Heart right ventricle (tissue), 16 donors: ENCODE results near the gene ZNF624. TPM values are rescaled to one million over a fixed set of nuclear protein-coding genes. Genes with fewer than 3 reads are reported as not detected.

Experiments
- ATAC-seq, 8 donors: fragments of 200-7000 bp; cut with Tn5 transposase; one replicate each; pipeline ENCODE4 v1.9.1; 2020; ENCODE audit warnings: mild to moderate bottlenecking in 8 of 8, moderate library complexity in 8 of 8, moderate number of reproducible peaks in 1 of 8
- DNase-seq, 2 donors: peaks; one replicate each; pipeline ENCODE4 v3.0.0-alpha.2; 2020
- H3K27ac ChIP-seq, 10 donors: fragments of 200-600 bp; sonication (generic) in 2 of 10; one replicate each; pipeline versions ENCODE4 v1.5.0 to v1.8.0; 2020 to 2022; ENCODE audit warnings: mild to moderate bottlenecking in 3 of 10
- H3K27me3 ChIP-seq, 7 donors: fragments of 200-600 bp; one replicate each; pipeline ENCODE4 v1.8.0; 2021 to 2022; ENCODE audit warnings: mild to moderate bottlenecking in 2 of 7
- H3K36me3 ChIP-seq, 9 donors: fragments of 200-600 bp; sonication (generic) in 1 of 9; one replicate each; pipeline versions ENCODE4 v1.5.0 to v1.8.0; 2020 to 2022; ENCODE audit warnings: mild to moderate bottlenecking in 2 of 9
- H3K4me1 ChIP-seq, 9 donors: fragments of 200-600 bp; sonication (generic) in 1 of 9; one replicate each; pipeline versions ENCODE4 v1.5.0 to v1.8.0; 2020 to 2022; ENCODE audit warnings: mild to moderate bottlenecking in 4 of 9
- H3K4me3 ChIP-seq, 10 donors: fragments of 200-600 bp; sonication (generic) in 2 of 10; one replicate each; pipeline versions ENCODE4 v1.5.0 to v1.8.0; 2020 to 2022; ENCODE audit warnings: mild to moderate bottlenecking in 7 of 10, moderate library complexity in 2 of 10
- H3K9me3 ChIP-seq, 11 donors: fragments of 200-600 bp in 10 of 11; sonication (generic) in 2 of 11; one replicate each; pipeline versions ENCODE4 v1.5.0 to v1.8.0; 2013 to 2022; ENCODE audit warnings: mild to moderate bottlenecking in 2 of 11, control low read depth in 1 of 11, moderate library complexity in 1 of 11
- CTCF ChIP-seq, 9 donors: fragments of 200-600 bp; sonication (generic) in 2 of 9; IDR thresholded peaks; one replicate each; pipeline versions ENCODE4 v1.5.0 to v1.8.0; 2021 to 2022; ENCODE audit warnings: antibody characterized with exemption in 9 of 9, mild to moderate bottlenecking in 5 of 9, moderate library complexity in 1 of 9
- WGBS, 2 donors: extraction: QIAGEN DNeasy Blood & Tissue Kit; methylation state at CpG; one replicate each; pipeline ENCODE4 v1.1.7; 2013; ENCODE audit warnings: inconsistent platforms in 1 of 2; 5-methylcytosine and 5-hydroxymethylcytosine counted together
- intact Hi-C, 10 donors: fragments of 100-400 bp; cut with DNase I; formaldehyde crosslinking; loops; one replicate each; pipeline versions ENCODE4 v1.11.1 to v1.14.2; 2022
- polyA plus RNA-seq, 2 donors: library from polyadenylated mRNA; stranded (reverse); fragments of 200-250 nt; gene quantifications; one replicate each; pipeline ENCODE4 v1.2.3, GENCODE V29; 2013
- total RNA-seq, 10 donors: library from RNA; stranded (reverse); fragmentation: NEBNext Ultra II Directional in 3 of 10; extraction: Animal tissue kit (Norgen Biotek cat#: 25700) in 3 of 10; gene quantifications; one replicate each; pipeline versions ENCODE4 v1.2.1 to v1.2.4, GENCODE V29; 2021 to 2023
- donor health status: Arrhythmogenic right ventricular cardiomyopathy.
- donor health status: ischemic (EF 13 %, LVEDD 7.1; RV severe dilation, severe dysfunction).
- donor health status: healthy with polysubstance abuse.
- donor health status: DM: no; HTN: yes; CAD: no.
- donor health status: DM: no; HTN: no; CAD: no.
- donor health status: ischemic (EF 25% LVEDD 6.9; RV normal size, moderate dysfunction).
- donor health status: ischemic (EF 25% LVEDD 5.7; RV mildly dilated, moderate dysfunction).
- donor health status: healthy.
- donor health status: DM: yes; HTN: yes; CAD: no.
- donor health status: Ischemic cardiomyopathy.
- donor health status: ischemic (EF 35%, LVEDD 5.7; RV mildly dilated, moderate dysfunction).
- donor health status: nonischemic (EF 11% LVEDD 7.7; RV severe dilation, severe dysfunction).
- donor health status: DM: yes; HTN: yes; CAD: no.
- donor health status: PGD.
- donor health status: ischemic (EF 29% LVEDD 5.4; RV normal size, mild dysfunction).
- donor health status: nonischemic (EF 23%, LVEDD 6.1; RV moderate dilation, normal function).

ZNF624 gene
- total and polyA plus RNA-seq, 12 donors, result 0.39 to 2.9 (median 2.0) TPM

GRCh38 chr17:16584273-16584995 is 69.2 kb downstream of the ZNF624 start:
- DNase-seq (peak; percentile 95 to 96), ATAC-seq (peak; percentile 90 to 98 (median 94))
- 13 to 14% methylated on average over 39 of the region's 39 CpGs for WGBS, 2 donors
- Histone ChIP-seq H3K36me3 (no peaks in the 10 kb centered on the region), H3K9me3 (no peaks in the 10 kb centered on the region), H3K4me3 (peak overlapping the region in 9 of 10 donors; percentile 5 to 57 (median 41)), H3K4me1 (peaks cover 0 to 26% (median 15%) of the 10 kb centered on the region in 9 donors), H3K27ac (peak overlapping the region in 5 of 10 donors; percentile 13 to 63 (median 22)), H3K27me3 (peaks cover 0 to 20% (median 0%) of the 10 kb centered on the region in 7 donors)
- TF ChIP-seq CTCF (IDR thresholded peaks at IDR 0.05), result peak; percentile 87 to 99 (median 94)
- intact Hi-C loops, result loop anchor here in 3 of 10 donors (1.0 to 10.0 kb wide), 3 partner anchors 15 to 130 kb away; partner anchors contain the start of gene ZNF287 (in 1 of the 3)

GRCh38 chr17:16583781-16584180 is 69.9 kb downstream of the ZNF624 start:
- ATAC-seq (no peak), DNase-seq (no peak)
- no peaks in the 10 kb centered on the region for H3K36me3 ChIP-seq
- H3K4me1 ChIP-seq, result peaks cover 0 to 20% (median 11%) of the 10 kb centered on the region in 9 donors
- WGBS, 2 donors, result 38 to 40% methylated on average over 7 of the region's 7 CpGs
- H3K9me3 ChIP-seq, result no peaks in the 10 kb centered on the region
- intact Hi-C loops, result loop anchor here in 3 of 10 donors (1.0 to 10.0 kb wide), 3 partner anchors 14 to 129 kb away; partner anchors contain the start of gene ZNF287 (in 1 of the 3)
- peak overlapping the region in 3 of 10 donors; percentile 19 to 63 (median 33) for H3K27ac ChIP-seq
- peaks cover 0 to 14% (median 0%) of the 10 kb centered on the region in 7 donors for H3K27me3 ChIP-seq
- H3K4me3 ChIP-seq, result peak overlapping the region in 7 of 10 donors; percentile 17 to 57 (median 41)
- no peak for TF ChIP-seq CTCF (IDR thresholded peaks at IDR 0.05)

- Histone ChIP-seq H3K27ac (no peak overlapping the region), H3K36me3 (no peaks in the 10 kb centered on the region), H3K4me1 (peaks cover 0 to 7% (median 4%) of the 10 kb centered on the region in 9 donors), H3K9me3 (no peaks in the 10 kb centered on the region), H3K27me3 (no peaks in the 10 kb centered on the region), H3K4me3 (no peak overlapping the region)
- DNase-seq (no peak), ATAC-seq (no peak)
- WGBS, 2 donors, result 71 to 79% methylated on average over 2 of the region's 2 CpGs
- intact Hi-C loops, result no loop called here
- no peak for TF ChIP-seq CTCF (IDR thresholded peaks at IDR 0.05)
Observed at GRCh38 chr17:16573466-16573865, 80.2 kb downstream of the ZNF624 start.

Other genes with a start within 250 kb of the ZNF624 start
- gene TRPV2, start 238.3 kb downstream of the ZNF624 start, total RNA-seq, result 10 to 100 TPM in 3 of 10 donors, 1 to 10 TPM in 7; 4.6 to 25.4 (median 8.6) TPM
- gene TRPV2, start 238.3 kb downstream of the ZNF624 start, polyA plus RNA-seq, result 10 to 100 TPM; 10.6 to 11.9 TPM
- 1 to 10 TPM in 3 of 10 donors, under 1 TPM in 7; 0.34 to 1.3 (median 0.56) TPM for gene LRRC75A, start 161.7 kb downstream of the ZNF624 start, total RNA-seq
- gene LRRC75A, start 161.7 kb downstream of the ZNF624 start, polyA plus RNA-seq, result under 1 TPM; 0.73 to 0.77 TPM
- 10 to 100 TPM in 9 of 10 donors, 1 to 10 TPM in 1; 7.8 to 14.6 (median 11.4) TPM for gene ZNF287, start 84.6 kb downstream of the ZNF624 start, total RNA-seq
- gene ZNF287, start 84.6 kb downstream of the ZNF624 start, polyA plus RNA-seq, result 10 to 100 TPM in 1 of 2 donors, 1 to 10 TPM in 1; 4.0 to 32.0 TPM
- 1 to 10 TPM in 6 of 10 donors, under 1 TPM in 4; 0.25 to 3.4 (median 1.4) TPM for gene CCDC144A, start 36.4 kb upstream of the ZNF624 start, total RNA-seq
- gene CCDC144A, start 36.4 kb upstream of the ZNF624 start, polyA plus RNA-seq, result 1 to 10 TPM in 1 of 2 donors, under 1 TPM in 1; 0.32 to 2.2 TPM